HEK293 (cell line): Measurements from ENCODE around the gene MFAP3.

Experiments
- AEBP2 ChIP-seq: fragments of 450-650 bp; formaldehyde crosslinking; IDR thresholded peaks from 2 replicates; pipeline ENCODE4 v1.5.1; 2016; ENCODE audit warnings: missing biosample characterization, missing genetic modification characterization, borderline replicate concordance
- CTCF ChIP-seq: fragments of 450-650 bp; formaldehyde crosslinking; IDR thresholded peaks from 2 replicates; pipeline ENCODE4 v1.5.1; 2016; ENCODE audit warnings: missing biosample characterization, missing genetic modification characterization
- REST ChIP-seq: fragments of 450-650 bp; formaldehyde crosslinking; IDR thresholded peaks from 2 replicates; pipeline ENCODE4 v1.5.1; 2016; ENCODE audit warnings: missing biosample characterization, missing genetic modification characterization
- YY1 ChIP-seq: fragments of 450-650 bp; formaldehyde crosslinking; IDR thresholded peaks from 2 replicates; pipeline ENCODE4 v1.5.1; 2018; ENCODE audit warnings: missing biosample characterization, missing genetic modification characterization
- ZBTB21 ChIP-seq: fragments of 450-650 bp; formaldehyde crosslinking; IDR thresholded peaks from 2 replicates; pipeline ENCODE4 v1.5.1; 2017; ENCODE audit warnings: missing biosample characterization, missing genetic modification characterization
- ZBTB7A ChIP-seq: fragments of 450-650 bp; formaldehyde crosslinking; IDR thresholded peaks from 2 replicates; pipeline ENCODE4 v1.5.1; 2016; ENCODE audit warnings: low read depth, missing biosample characterization, missing genetic modification characterization
- ZNF280C ChIP-seq: fragments of 450-650 bp; formaldehyde crosslinking; IDR thresholded peaks from 2 replicates; pipeline ENCODE4 v1.5.1; 2016; ENCODE audit warnings: missing biosample characterization, missing genetic modification characterization
- ZNF707 ChIP-seq: fragments of 450-650 bp; formaldehyde crosslinking; IDR thresholded peaks from 2 replicates; pipeline ENCODE4 v1.5.1; 2016; ENCODE audit warnings: missing biosample characterization, missing genetic modification characterization

- TF ChIP-seq ZBTB21 (tag by site-specific recombination) (no peak), REST (tag by site-specific recombination) (no peak), CTCF (tag by site-specific recombination) (no peak), ZNF280C (tag by site-specific recombination) (no peak), ZBTB7A (tag by site-specific recombination) (no peak), ZNF707 (tag by site-specific recombination) (no peak), YY1 (tag by site-specific recombination) (no peak), AEBP2 (tag by site-specific recombination) (no peak)
These were observed 42.5 kb downstream of the MFAP3 start for GRCh38 chr5:154081246-154081645.
